OCI-LY1 (cell line): Measurements from ENCODE around the gene DRAP1.

Experiments used
- CTCF ChIP-seq: fragments of 200-600 bp; sonication (generic), shearing (Covaris generic); IDR thresholded peaks from 2 replicates; pipeline ENCODE4 v1.5.1; 2017; ENCODE audit warnings: mild to moderate bottlenecking, antibody characterized with exemption, low read length, moderate library complexity, mixed read lengths
- EZH2 ChIP-seq: fragments of 200-600 bp; sonication (generic), shearing (Covaris generic); IDR thresholded peaks from 2 replicates; pipeline ENCODE4 v1.8.0; 2017; ENCODE audit warnings: borderline replicate concordance, mixed run types, mild to moderate bottlenecking, antibody characterized with exemption, low read length, moderate library complexity, mixed read lengths

GRCh38 chr11:65947603-65948125, 28.4 kb downstream of the DRAP1 start:
- no peak for TF ChIP-seq CTCF
- TF ChIP-seq EZH2 = no peak
